Activated CD8-positive, alpha-beta memory T cell treated with anti-CD3 and anti-CD28 coated beads, Interleukin-2, amount 50 U/mL, for 1 hour (primary cell): ENCODE data around the gene ADAMTS18.

Source experiments
- DNase-seq: peaks from one replicate; pipeline ENCODE4 v3.0.0-alpha.2; 2020; ENCODE audit errors: extremely low read depth

ADAMTS18 gene

DNA sequence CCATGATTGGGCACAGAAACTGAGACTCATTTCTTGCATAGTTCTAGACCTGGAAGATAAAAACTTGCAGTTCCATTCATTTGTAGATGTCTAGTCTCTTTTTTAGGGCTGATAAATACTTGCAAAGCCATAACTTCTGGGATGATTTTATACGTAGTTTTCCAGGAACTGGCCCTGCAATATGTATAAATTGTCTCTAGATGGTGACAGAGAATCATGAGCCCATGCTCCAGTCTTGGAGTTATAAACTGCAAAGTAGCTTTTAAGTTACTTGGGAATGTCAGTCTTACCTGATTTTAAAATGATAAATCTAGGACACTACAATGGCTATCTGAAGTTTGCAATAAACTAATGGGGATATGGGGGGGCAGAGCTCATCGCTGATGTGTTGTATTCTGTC lies 3.0 kb upstream of the ADAMTS18 start:
- DNase-seq, result no peak

DNA sequence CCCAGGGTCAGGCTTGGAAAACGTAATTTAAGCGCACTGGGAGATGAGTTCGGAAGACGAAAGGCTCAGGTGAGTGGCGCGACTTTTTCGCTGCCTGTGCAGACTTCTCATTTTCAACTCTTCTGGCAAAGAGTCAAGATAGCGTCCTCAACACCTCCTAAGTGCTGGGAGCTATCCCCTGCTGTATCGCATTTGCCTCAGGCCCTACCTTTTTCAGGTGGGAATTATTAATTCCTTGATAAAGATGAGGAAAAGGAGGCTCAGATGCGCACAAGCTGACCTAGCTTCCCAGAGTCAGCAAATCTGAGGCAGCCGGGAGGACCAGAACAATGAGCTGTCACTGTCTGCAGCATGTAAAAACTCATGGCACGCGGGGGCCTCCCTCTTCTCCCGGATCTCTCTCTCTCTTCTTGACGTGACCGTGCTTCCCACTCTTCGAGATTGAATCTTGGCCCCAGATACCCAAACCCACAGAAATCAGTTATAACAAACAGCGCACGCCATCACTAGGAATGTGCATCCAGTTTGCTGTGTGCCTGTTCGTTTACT lies 512 bp upstream of the ADAMTS18 start:
- DNase-seq, result no peak

DNA sequence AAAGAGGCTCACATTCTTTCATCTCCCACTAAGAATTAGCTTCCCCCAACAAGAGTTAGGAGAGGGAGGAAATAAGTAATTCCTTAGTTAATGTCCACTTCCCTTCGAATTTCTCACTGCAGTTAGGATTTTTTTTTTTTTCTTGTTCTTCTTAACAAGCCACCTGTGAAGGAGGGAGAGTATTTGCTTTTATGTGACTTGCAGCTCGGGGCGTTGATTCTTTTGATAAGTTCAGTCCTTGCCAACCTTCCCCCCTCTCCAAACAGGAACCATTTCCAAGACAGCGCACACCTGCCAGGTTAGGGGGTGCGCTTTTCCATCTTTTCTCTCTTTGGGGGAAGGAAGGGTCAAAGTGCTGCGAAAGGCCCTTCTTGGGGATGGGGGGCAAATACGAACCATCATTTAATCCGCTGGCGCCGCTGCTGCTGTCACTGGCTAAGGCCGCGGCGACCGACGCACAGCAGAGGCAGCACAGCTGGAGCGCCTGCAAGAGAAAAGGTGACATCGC lies 758 bp downstream of the ADAMTS18 start:
- DNase-seq, result no peak

DNA sequence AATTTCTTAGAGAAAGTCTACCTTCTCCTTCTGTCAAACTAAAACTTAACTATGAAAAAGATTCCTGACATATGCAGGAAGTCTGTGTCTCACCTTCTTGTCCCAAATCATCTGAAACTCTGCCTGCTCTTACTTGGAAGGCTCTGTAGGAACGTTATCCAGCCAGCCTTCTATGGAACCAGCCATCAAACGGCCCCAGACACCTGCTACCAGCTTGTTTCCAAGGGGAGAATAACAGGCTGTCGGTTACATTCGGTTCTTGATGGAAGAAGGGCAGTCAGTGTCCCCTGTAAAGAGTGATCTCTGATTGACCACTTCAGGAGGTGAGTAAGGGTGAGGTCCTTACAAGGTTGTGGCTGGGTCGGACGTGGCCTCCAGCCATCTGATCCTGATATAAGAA lies 1.7 kb downstream of the ADAMTS18 start:
- DNase-seq, result no peak

DNA sequence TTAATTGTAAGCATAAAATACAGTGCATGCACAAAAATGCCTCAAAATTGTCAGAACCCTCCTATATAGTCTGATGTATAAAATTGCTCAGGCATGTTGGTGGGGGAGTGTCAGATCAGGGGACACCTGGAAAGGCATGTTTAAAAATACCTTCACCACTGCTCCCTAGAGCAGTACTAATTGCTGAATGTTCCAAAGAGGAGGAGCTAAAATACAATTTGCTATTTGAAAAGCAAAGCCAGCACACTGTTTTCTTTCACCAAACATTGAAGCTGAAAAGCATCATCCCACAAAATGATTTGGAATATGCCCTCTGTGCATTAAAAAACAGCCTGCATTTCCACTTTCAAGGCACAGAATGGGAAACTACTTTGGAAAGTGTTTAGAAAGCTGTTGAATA lies 2.6 kb downstream of the ADAMTS18 start:
- no peak for DNase-seq

DNA sequence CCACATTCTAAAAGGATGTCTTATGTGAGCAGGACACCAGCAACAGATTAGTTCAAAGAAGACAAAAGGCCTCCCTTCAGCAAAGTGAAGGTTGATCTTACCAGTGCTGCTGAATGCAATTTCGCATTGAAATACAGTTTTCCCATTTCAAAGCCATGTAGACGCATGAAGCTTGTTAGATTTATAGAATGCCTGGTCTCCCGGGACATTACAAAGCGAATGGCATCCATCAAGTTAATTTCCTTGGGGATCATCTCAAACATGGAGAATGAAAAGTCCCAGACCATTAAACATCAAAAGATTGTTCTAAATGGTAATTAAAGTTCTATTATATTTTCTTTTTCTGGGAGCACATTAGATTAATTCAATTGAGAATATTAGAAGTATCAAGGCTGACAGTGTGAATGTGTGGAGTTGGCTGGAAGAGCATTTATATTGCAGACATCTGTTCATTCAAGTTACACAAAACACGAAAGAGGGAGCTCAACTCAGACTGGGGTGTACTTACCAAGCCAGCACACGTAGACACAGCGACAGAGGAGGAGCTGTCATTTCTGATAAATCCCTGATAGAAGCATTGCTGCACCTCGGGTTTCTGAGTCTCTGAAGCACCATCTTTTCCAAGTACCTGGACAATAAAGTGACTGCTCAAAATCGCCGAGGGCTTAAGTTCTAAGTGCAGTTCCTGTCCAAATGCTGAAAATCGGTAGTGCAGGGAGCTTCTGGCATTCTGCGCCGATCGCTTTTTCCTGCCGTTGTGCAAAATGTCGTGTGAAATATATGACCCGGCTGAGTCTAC lies 3.8 kb downstream of the ADAMTS18 start:
- DNase-seq, result no peak

DNA sequence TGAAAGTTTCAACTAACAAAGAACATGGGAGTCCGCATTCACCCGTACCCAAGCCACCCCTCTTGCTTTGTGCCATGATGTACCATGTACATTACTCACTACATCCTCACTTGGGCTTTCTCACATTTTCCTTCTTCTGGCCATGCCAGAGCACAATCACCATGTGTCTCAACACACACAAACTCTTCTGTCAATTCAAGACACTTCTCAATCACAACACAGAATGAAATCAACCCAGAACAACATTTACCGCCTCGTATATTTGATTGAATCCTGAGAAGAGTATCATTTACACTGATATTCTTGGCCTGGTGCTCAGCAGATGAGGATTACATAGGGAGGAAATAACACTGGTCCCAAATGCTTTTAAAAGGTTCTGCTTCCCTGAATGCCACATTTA lies 4.5 kb downstream of the ADAMTS18 start:
- DNase-seq, result no peak

DNA sequence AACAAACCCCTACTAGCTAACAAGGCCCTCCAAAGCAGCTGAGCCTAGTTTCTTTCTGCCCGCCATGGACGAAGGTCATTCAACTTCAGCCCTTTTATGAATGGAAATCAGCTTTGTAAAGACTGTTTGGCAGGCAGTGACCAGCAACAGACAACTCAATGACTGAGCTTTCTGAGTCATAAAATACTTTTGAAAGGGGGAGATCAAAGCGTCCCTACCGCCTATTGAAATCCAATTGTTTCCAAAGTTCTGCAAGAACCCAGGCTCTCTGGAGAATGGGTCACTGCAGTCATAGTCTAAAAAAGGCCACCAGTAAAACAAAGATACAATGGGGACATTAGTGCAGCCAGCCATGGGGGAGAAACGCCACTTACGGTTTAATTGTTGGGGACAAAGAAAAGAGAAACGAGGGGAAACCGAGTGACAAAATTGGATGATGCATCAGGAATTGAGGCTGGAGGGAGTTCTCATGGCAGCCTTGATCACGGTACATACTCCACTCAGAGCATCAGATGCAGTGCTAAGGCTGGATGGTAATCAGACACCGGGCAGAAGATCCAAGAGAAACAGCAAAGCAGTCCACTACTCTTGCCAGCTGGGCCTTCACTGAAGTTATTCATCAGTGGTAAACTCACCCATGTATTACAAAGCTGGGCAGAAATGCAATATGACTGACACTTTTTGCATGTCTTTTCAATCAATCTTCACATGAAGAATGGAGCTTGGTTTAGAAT lies 9.8 kb downstream of the ADAMTS18 start:
- DNase-seq, result no peak

DNA sequence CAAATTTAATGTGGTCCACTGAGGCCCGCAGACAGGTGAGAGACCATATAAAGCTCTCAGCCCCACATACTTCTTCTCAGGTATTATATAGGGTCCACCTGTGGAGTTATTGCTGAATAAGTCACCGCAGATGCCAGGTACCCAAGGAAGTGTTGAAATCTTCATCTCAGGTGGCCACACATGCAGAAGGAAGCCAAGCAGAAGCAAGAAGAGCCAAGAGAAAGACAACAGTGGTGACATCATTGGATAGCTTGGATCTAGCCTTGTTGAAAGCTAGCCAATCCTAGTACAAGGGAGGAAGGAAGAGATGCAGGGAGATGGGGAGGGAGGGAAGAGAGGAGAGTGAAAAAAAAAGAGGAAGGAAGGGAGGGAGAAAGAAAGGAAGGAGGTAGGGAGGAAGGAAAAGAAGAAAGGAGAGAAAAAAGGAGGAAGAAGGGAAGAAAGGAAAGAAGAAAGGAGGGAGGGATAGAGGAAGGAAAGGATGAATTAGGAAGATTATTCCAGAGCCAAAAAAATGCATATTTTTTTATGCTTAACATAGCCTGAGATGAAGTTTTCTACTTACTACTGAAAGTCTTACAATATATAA lies 12.5 kb downstream of the ADAMTS18 start:
- DNase-seq, result no peak

DNA sequence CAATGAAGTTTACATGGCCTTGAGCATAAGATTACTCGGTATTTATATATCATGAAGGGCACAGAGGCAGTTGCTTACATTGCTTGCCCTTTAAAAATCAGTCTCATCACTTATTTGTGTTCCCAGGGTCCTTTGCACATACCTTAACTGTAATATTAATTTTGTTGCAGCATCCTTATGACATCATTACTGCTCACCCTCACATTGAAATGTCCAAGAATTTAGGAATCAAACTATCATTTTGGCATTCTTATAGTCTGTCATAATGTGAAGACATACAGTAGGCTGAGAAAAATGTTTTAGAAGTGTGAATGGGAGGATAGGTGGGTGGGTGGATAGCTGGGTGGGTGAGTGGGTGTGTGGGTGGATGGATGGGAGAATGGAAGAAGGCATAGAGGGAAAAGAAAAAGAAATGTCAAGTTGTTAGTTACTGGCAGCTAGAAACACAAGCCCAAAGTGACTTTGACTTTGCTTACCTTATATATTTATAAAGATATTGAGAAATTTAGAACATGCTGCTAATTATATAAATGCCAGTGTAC lies 17.8 kb downstream of the ADAMTS18 start:
- no peak for DNase-seq

DNA sequence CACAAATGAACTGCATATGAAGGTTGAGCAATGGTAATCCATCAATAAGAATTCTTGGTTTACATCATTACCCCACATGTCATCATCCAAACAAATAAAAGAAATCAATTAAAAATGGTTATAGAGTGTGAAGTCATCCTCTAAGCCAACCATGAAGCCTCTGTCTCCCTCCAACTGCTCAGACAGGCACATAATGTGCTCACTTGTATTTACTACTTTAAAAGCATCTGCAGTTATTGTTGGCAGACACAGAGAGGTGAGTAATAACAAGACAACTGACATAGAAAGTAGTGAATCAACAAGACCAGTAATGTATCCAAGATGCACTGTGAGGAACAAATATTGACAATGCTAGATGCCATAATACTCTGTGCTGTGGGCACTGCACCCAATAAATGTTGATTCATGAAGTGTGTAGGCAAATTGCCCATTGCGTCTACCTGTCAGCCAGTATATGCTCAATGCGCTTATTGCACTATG lies 20.0 kb downstream of the ADAMTS18 start:
- DNase-seq, result no peak

DNA sequence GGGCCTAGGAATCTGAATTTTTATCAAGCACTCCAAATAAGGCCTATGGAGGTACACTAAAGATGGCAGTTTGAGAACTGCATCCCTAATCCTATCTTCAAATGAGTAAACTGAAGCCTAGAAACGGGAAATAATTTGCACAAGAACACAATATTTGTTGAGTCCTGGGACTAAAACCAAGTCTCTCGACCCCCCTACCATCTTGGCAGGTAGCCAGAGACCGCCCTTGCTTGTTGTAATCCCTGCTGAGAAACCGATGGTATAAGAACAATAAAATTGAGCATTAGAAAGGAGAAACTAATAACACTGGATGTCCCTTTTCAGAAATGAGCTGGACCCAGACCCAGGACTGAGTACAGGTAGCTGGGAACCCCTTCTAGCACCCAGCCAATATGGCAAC lies 24.4 kb downstream of the ADAMTS18 start:
- no peak for DNase-seq

DNA sequence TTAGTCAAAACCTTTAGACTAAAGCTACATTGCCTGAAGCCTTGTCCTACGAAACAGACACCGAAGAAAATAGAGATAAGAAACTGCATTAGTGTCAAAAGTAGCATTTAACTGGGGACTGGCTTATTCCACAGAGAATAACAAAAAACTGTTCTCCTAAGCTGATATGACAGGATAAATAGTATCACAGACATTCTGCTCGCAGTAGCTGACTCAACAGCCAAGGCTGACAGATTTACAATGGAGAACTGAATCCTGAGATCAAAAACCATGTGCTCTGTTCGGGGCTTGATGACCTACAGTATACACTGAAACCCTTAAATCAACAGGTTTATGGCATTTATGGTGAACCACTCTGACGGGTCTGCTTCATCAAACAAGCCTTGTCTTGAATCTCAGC lies 25.5 kb downstream of the ADAMTS18 start:
- no peak for DNase-seq

DNA sequence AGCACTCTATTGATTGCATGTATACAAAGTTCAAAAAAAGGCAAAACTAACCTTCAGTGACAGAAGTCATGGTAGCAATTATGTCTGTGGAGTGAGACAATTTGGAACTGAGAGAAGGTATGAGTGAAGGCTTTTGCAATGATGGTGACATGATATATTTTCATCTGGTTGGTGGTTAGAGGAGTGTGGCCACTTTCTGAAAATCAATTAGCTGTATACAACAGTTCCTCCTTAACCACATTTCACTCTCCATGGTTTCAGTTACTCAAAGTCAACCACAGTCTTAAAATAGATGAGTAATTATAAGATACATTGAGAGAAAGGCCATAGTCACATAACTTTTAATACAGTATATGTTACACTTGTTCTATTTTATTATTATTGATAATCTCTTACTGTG lies 26.2 kb downstream of the ADAMTS18 start:
- DNase-seq, result no peak

DNA sequence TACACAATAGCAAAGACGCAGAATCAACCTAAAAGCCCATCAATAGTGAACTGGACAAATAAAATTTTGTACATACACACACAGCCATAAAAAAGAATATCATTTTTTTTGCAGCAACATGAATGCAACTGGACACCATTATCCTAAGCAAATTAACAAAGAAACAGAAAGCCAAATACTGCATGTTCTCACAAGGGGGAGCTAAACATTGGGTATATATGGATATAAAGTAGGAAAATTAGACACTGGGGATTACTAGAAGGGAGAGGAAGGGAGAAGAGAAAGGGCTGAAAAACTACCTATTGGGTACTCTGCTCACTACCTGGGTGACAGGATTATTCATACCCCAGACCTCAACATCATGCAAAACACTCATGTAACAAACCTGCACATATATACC lies 28.2 kb downstream of the ADAMTS18 start:
- no peak for DNase-seq

DNA sequence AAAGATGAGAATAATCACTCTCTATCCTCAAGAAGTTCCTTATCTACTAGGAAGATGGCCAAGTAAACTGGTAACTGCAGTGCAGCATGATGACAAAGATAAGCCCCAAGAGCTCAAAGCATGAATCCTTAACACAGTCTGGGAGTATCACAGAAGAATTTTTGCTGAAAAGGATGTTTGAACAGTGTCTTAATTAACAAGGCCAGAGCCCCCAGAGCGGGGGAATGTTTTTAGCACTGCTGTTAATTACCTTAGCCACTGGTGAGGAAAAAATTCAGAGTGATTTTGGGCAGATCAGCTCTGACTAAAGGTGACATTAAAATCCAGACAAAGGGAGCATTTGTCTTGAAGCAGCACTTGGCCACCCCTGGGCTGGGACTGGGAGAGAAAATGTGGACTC lies 30.1 kb downstream of the ADAMTS18 start:
- no peak for DNase-seq

DNA sequence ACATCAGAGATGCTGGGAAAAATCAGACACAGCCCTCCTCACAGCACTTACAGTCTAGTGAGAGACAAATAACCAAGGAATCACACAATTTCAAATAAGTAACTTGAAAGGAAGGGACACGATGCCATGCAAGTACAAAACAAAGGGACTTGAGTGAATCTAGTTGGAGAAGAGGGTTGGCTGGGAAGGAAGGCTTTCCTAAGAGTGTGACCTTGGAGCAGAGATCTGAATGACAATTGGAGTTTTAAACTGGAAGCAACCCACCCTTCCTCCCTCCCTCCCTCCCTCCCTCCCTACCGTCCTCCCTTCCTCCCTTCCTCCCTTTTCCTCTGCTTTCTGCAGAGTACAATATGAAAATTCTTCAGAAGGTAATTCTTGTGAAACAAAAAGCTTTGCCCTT lies 31.1 kb downstream of the ADAMTS18 start:
- DNase-seq, result no peak

DNA sequence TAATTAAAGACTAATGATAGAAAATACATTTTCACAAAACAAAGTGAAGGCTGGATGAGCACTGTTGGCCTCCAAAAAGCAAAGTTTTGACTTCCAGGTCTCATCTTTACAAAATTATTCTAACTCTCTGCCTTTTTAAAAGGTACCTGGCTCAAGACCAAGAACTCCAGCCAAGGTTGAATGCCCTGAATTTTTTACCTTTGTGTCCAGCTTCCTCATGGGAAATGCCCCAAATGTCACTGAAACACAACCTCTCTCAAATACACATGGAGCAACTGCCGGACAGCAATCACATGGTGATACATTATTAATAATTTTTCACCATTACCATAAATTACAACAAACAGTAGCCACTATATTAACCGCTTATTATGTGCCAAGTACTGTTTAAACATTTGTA lies 32.2 kb downstream of the ADAMTS18 start:
- no peak for DNase-seq

DNA sequence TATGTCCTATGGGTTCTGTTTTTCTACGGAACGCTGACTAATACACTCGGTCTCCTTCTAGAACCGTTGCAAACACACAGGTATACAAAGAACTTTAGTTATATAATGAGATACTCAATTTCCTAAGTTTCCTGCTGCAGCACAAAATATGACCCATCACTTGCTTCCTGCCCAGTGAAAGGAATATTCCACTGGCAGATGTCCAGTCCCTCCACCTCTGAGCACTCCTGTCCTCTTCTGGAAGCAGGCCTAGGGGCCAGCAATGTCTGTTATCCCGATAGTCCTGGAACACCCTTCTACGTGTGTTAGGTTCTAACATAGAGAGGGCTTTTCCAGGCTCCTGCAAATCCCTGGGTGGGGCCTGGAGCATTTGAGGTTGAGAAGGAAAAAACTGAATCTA lies 32.7 kb downstream of the ADAMTS18 start:
- no peak for DNase-seq

DNA sequence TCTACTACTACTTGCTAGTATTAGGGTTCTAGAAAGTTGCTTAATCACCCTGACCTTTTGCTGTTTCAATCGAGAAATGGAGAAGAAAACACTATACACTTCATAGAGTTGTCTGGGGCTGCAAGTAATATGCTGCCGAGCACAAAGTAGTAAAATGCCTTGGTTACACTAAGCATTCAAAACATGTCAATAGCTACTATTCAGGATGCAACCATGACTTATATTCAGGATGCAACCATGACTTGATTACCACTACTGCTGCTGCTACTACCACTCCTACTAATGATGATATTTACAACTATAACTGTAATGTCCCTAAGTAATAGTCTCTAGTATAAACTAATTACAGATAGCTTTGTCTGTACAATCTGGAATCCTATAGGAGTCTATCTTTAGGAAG lies 35.3 kb downstream of the ADAMTS18 start:
- DNase-seq, result no peak

DNA sequence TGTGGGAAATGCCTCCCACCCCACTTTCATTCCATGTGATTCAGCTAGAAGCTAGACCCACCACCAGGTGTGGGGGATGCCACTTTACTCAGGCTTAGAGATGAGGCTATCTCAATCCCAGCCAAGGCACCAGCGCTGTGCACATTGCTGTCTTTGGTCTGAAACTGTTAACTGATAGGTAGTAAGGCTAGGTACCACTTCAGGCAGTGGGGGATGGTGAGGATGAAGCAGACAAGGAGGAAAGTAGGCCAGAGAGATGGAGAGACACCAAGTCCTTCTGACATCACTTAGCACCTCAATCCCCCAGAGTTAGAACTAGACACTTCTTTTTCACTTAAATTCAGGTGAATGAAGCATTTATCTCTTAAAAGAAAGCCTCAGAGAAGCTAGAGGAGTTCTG lies 35.8 kb downstream of the ADAMTS18 start:
- no peak for DNase-seq

DNA sequence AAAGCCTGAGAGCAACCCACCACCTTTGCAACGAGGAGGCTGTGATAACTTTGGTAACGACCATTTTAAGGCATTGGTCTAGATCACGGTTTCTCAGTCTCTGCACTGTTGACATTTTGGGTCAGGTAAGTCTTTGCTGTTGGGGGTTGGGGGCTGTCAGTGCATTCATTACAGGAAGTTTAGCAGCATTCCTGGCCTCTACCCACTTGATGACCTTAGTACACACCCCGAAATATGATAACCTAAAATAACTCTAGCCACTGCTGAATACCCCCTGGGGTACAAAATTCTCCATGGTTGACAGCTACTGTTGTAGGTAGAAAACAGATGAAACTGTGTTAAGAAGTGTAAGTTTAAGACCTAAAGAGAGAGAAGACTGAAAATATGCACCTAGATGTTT lies 36.3 kb downstream of the ADAMTS18 start:
- no peak for DNase-seq
